DLD1 (cell line): ENCODE results near the gene MAP3K21.

Experiments
- in situ Hi-C: cut with HindIII; loops from 2 replicates; pipeline ENCODE4 v1.10.0; 2017; ENCODE audit warnings: low sequenced_read_pairs

Gene MAP3K21

GRCh38 chr1:233327651-233328141, at the start of gene MAP3K21:
Gene MAP3K21 (plus strand): TSS chr1:233327724. CDS start chr1:233328029, 305 bp downstream.
- in situ Hi-C loops = no loop called here

GRCh38 chr1:233278631-233279030, 48.9 kb upstream of the MAP3K21 start:
- in situ Hi-C loops = no loop called here

- in situ Hi-C loops = no loop called here
These were observed 47.6 kb upstream of the MAP3K21 start for GRCh38 chr1:233279971-233280370.

GRCh38 chr1:233281711-233282581, 45.6 kb upstream of the MAP3K21 start:
- in situ Hi-C loops = no loop called here

GRCh38 chr1:233282582-233282886, 45.0 kb upstream of the MAP3K21 start:
- in situ Hi-C loops = no loop called here

- in situ Hi-C loops = no loop called here
These were observed 37.8 kb upstream of the MAP3K21 start for GRCh38 chr1:233289676-233290075.

- in situ Hi-C loops = no loop called here
These were observed 37.0 kb upstream of the MAP3K21 start for GRCh38 chr1:233290396-233291034.

- in situ Hi-C loops = no loop called here
These were observed 33.7 kb upstream of the MAP3K21 start for GRCh38 chr1:233293556-233294446.

GRCh38 chr1:233294913-233295236, 32.6 kb upstream of the MAP3K21 start:
- in situ Hi-C loops = no loop called here

- in situ Hi-C loops = no loop called here
These were observed 32.1 kb upstream of the MAP3K21 start, which contains the start of gene PCNX2 for GRCh38 chr1:233295237-233295974. Gene PCNX2 (minus strand): TSS chr1:233295725. CDS start chr1:233295478, 247 bp downstream.

GRCh38 chr1:233295975-233296322, 31.6 kb upstream of the MAP3K21 start:
- in situ Hi-C loops = no loop called here

GRCh38 chr1:233299450-233299849, 28.1 kb upstream of the MAP3K21 start:
- in situ Hi-C loops = no loop called here

GRCh38 chr1:233300326-233300725, 27.2 kb upstream of the MAP3K21 start:
- in situ Hi-C loops = no loop called here

GRCh38 chr1:233304489-233305102, 22.9 kb upstream of the MAP3K21 start:
- in situ Hi-C loops = no loop called here

- in situ Hi-C loops = no loop called here
These were observed 13.9 kb upstream of the MAP3K21 start for GRCh38 chr1:233313434-233314155.

- in situ Hi-C loops = no loop called here
These were observed 11.7 kb upstream of the MAP3K21 start for GRCh38 chr1:233315718-233316301.

GRCh38 chr1:233316473-233316872, 11.1 kb upstream of the MAP3K21 start:
- in situ Hi-C loops = no loop called here

- in situ Hi-C loops = no loop called here
These were observed 8.3 kb upstream of the MAP3K21 start for GRCh38 chr1:233319272-233319671.

- in situ Hi-C loops = no loop called here
These were observed 7.5 kb upstream of the MAP3K21 start for GRCh38 chr1:233320023-233320422.
